HEK293T (cell line): Measurements from ENCODE around the gene SNTG2.

ENCODE experiments used
- ARNT ChIP-seq: fragments of 450-650 bp; IDR thresholded peaks from 2 replicates; pipeline ENCODE4 v1.6.1; 2017; ENCODE audit warnings: mild to moderate bottlenecking
- CTBP1 ChIP-seq: fragments of 450-650 bp; IDR thresholded peaks from 2 replicates; pipeline ENCODE4 v1.6.1; 2016; ENCODE audit warnings: borderline replicate concordance
- ELF4 ChIP-seq: fragments of 450-650 bp; IDR thresholded peaks from 2 replicates; pipeline ENCODE4 v1.6.1; 2017; ENCODE audit warnings: antibody characterized with exemption
- FOXK2 ChIP-seq: fragments of 450-650 bp; IDR thresholded peaks from 2 replicates; pipeline ENCODE4 v1.6.1; 2016; ENCODE audit warnings: mild to moderate bottlenecking
- FOXM1 ChIP-seq: fragments of 450-650 bp; IDR thresholded peaks from 2 replicates; pipeline ENCODE4 v1.6.1; 2017; ENCODE audit warnings: mild to moderate bottlenecking, borderline replicate concordance
- HDGF ChIP-seq: fragments of 450-650 bp; IDR thresholded peaks from 2 replicates; pipeline ENCODE4 v1.6.1; 2017; ENCODE audit warnings: antibody characterized with exemption, borderline replicate concordance
- L3MBTL2 ChIP-seq: fragments of 450-650 bp; conservative IDR thresholded peaks from 2 replicates; pipeline ENCODE4 v1.6.1; 2016; ENCODE audit warnings: mild to moderate bottlenecking
- TARDBP ChIP-seq: fragments of 450-650 bp; IDR thresholded peaks from 2 replicates; pipeline ENCODE4 v1.6.1; 2016
- TF ChIP-seq, protein P1 (sequence below): fragments of 450-650 bp; IDR thresholded peaks from 2 replicates; pipeline ENCODE4 v1.6.1; 2016

DNA sequence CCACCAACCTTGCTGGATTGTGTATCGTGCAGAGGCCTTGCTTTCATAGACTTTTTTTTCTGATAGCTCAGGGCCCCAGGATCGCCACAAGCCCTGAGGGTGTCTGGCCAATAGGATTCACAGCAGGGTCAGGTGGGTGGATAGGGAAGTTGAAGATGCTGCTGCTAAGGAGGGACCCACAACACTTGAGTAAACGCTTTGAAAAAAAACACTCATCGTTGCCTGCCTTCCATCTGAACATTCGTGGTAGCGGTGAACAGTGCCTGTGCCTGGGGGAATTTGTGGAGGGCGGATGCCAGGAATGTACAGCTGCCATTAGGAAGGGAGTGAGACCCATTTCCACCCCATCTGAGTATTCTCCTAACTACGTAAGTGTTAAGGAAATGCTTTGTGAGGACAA lies 358.0 kb downstream of the SNTG2 start:
- TF ChIP-seq TARDBP (no peak), ELF4 (no peak), HDGF (no peak), CTBP1 (no peak), ARNT (no peak), L3MBTL2 (no peak), FOXK2 (no peak), FOXM1 (no peak)
- TF ChIP-seq, protein P1, sequence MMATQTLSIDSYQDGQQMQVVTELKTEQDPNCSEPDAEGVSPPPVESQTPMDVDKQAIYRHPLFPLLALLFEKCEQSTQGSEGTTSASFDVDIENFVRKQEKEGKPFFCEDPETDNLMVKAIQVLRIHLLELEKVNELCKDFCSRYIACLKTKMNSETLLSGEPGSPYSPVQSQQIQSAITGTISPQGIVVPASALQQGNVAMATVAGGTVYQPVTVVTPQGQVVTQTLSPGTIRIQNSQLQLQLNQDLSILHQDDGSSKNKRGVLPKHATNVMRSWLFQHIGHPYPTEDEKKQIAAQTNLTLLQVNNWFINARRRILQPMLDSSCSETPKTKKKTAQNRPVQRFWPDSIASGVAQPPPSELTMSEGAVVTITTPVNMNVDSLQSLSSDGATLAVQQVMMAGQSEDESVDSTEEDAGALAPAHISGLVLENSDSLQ = no peak
